ENCODE measurements around the gene CHURC1. TPM values are rescaled to one million over a fixed set of nuclear protein-coding genes. Genes with fewer than 3 reads are reported as not detected.

Gene CHURC1
- total and polyA plus RNA-seq, 2 experiments from 2014 or later: 42.0 to 218 TPM

GRCh38 chr14:64928239-64929013 is 14.2 kb downstream of the CHURC1 start (continued):
- TF ChIP-seq REST (IDR thresholded peaks at IDR 0.05; ENCODE audit: unreplicated experiment) (no peak), ETS1 (IDR thresholded peaks at IDR 0.05) (no peak), STAT1 (IDR thresholded peaks at IDR 0.05; ENCODE audit: unreplicated experiment) (no peak)

- no peaks in the 10 kb centered on the region for H3K4me1 ChIP-seq (ENCODE audit: insufficient read depth)
- Mint-ChIP-seq H3K4me1 (no peaks in the 10 kb centered on the region), H3K36me3 (ENCODE audit: low read depth) (peaks cover 20% of the 10 kb centered on the region), H3K4me3 (no peak overlapping the region), H3K9me3 (no peaks in the 10 kb centered on the region), H3K27me3 (ENCODE audit: insufficient read depth, low read depth, poor library complexity) (no peaks in the 10 kb centered on the region), H3K27ac (no peak overlapping the region)
- no peak overlapping the region for H2AFZ ChIP-seq
- H3F3A ChIP-seq (replicated peaks; ENCODE audit: low read depth): peaks cover 3% of the 10 kb centered on the region; the same call in 1 of the 2 replicates
- H3K4me3 ChIP-seq: no peak overlapping the region
- ATAC-seq: no peak
- no peak for DNase-seq (ENCODE audit: low spot score)
- H3K36me3 ChIP-seq (ENCODE audit: insufficient read depth): peaks cover 35% of the 10 kb centered on the region
- no peaks in the 10 kb centered on the region for H3K79me2 ChIP-seq (replicated peaks; ENCODE audit: insufficient read depth)
- H3K4me2 ChIP-seq: no peak overlapping the region
- no peaks in the 10 kb centered on the region for H4K20me1 ChIP-seq (replicated peaks; ENCODE audit: insufficient read depth)
- no peaks in the 10 kb centered on the region for H3K9me2 ChIP-seq (ENCODE audit: insufficient read depth)
- H3K27ac ChIP-seq (ENCODE audit: low read depth): peak overlapping the region; percentile 60
- no peaks in the 10 kb centered on the region for H3K27me3 ChIP-seq (ENCODE audit: insufficient read depth)
- no peak for TF ChIP-seq ZNF331 (CRISPR knock-in tag; IDR thresholded peaks at IDR 0.05; ENCODE audit: low read depth)
- TF ChIP-seq REST (IDR thresholded peaks at IDR 0.05; ENCODE audit: unreplicated experiment): no peak
- TF ChIP-seq EZH2phosphoT487 (IDR thresholded peaks at IDR 0.05; ENCODE audit: unreplicated experiment): no peak
- no peak for TF ChIP-seq CTCF (conservative IDR thresholded peaks at IDR 0.05; ENCODE audit: low read depth in 2 of 2)
- TF ChIP-seq NANOG (IDR thresholded peaks at IDR 0.05; ENCODE audit: borderline replicate concordance): no peak
These were observed 14.7 kb downstream of the CHURC1 start for GRCh38 chr14:64929014-64929359.
